SK-N-SH treated with all-trans-retinoic acid at 6 μM for 48 hours (cell line): ENCODE results near the gene KCNIP1.

Source experiments
- ATAC-seq: fragments of 200-7000 bp; cut with Tn5 transposase; 3 replicates; pipeline ENCODE4 v1.9.1; 2020; ENCODE audit warnings: mild to moderate bottlenecking, moderate library complexity
- ARNTL ChIP-seq: fragments of 450-650 bp; formaldehyde crosslinking; IDR thresholded peaks from 2 replicates; pipeline ENCODE4 v1.5.0; 2020; ENCODE audit warnings: low read depth, mild to moderate bottlenecking, moderate library complexity, borderline replicate concordance
- BACH2 ChIP-seq: fragments of 250-450 bp; sonication (Bioruptor Pico); IDR thresholded peaks from 2 replicates; pipeline ENCODE4 v1.9.0; 2021; ENCODE audit warnings: mild to moderate bottlenecking, borderline replicate concordance
- CSDC2 ChIP-seq: fragments of 250-450 bp; sonication (Bioruptor Pico); IDR thresholded peaks from 2 replicates; pipeline ENCODE4 v1.5.0; 2020; ENCODE audit warnings: mild to moderate bottlenecking, moderate library complexity
- ESRRG ChIP-seq: fragments of 250-450 bp; sonication (Bioruptor Pico); IDR thresholded peaks from 2 replicates; pipeline ENCODE4 v1.6.1; 2021; ENCODE audit warnings: mild to moderate bottlenecking
- GLIS3 ChIP-seq: fragments of 250-450 bp; sonication (Bioruptor Pico); IDR thresholded peaks from 2 replicates; pipeline ENCODE4 v1.5.0; 2020; ENCODE audit warnings: mild to moderate bottlenecking, moderate library complexity
- ISL1 ChIP-seq: fragments of 250-450 bp; sonication (Bioruptor Pico); IDR thresholded peaks from 2 replicates; pipeline ENCODE4 v2.1.2; 2022; ENCODE audit warnings: mild to moderate bottlenecking, moderate library complexity
- OSR1 ChIP-seq: fragments of 250-450 bp; sonication (Bioruptor Pico); IDR thresholded peaks from 2 replicates; pipeline ENCODE4 v1.8.0; 2022; ENCODE audit warnings: moderate library complexity, mild to moderate bottlenecking, inconsistent platforms
- PPARA ChIP-seq: fragments of 250-450 bp; sonication (Bioruptor Pico); IDR thresholded peaks from 2 replicates; pipeline ENCODE4 v1.5.0; 2020; ENCODE audit warnings: mild to moderate bottlenecking, borderline replicate concordance
- RARB ChIP-seq: fragments of 250-450 bp; sonication (Bioruptor Pico); IDR thresholded peaks from 2 replicates; pipeline ENCODE4 v1.8.0; 2021; ENCODE audit warnings: mild to moderate bottlenecking, moderate library complexity
- SNAI2 ChIP-seq: fragments of 250-450 bp; sonication (Bioruptor Pico); IDR thresholded peaks from 2 replicates; pipeline ENCODE4 v1.5.0; 2020; ENCODE audit warnings: mild to moderate bottlenecking, moderate library complexity
- TCF4 ChIP-seq: fragments of 250-450 bp; sonication (Bioruptor Pico); IDR thresholded peaks from 2 replicates; pipeline ENCODE4 v1.8.0; 2021; ENCODE audit warnings: mild to moderate bottlenecking, moderate library complexity, borderline replicate concordance
- TOX ChIP-seq: fragments of 250-450 bp; sonication (Bioruptor Pico); IDR thresholded peaks from 2 replicates; pipeline ENCODE4 v1.8.0; 2021; ENCODE audit warnings: mild to moderate bottlenecking, moderate library complexity, borderline replicate concordance
- ZC3H10 ChIP-seq: fragments of 250-450 bp; sonication (Bioruptor Pico); IDR thresholded peaks from 2 replicates; pipeline ENCODE4 v1.5.1; 2021; ENCODE audit warnings: mild to moderate bottlenecking, moderate library complexity
- ZFP3 ChIP-seq: fragments of 250-450 bp; sonication (Bioruptor Pico); IDR thresholded peaks from 2 replicates; pipeline ENCODE4 v1.5.0; 2020; ENCODE audit warnings: mild to moderate bottlenecking, moderate library complexity
- ZFP30 ChIP-seq: fragments of 450-650 bp; formaldehyde crosslinking; IDR thresholded peaks from 2 replicates; pipeline ENCODE4 v1.5.0; 2022; ENCODE audit warnings: mild to moderate bottlenecking, moderate library complexity
- ZNF565 ChIP-seq: fragments of 450-650 bp; formaldehyde crosslinking; conservative IDR thresholded peaks from 2 replicates; pipeline ENCODE4 v1.5.0; 2020; ENCODE audit warnings: low read depth, mild to moderate bottlenecking, moderate library complexity
- ZNF70 ChIP-seq: fragments of 450-650 bp; formaldehyde crosslinking; IDR thresholded peaks from 2 replicates; pipeline ENCODE4 v1.5.0; 2020; ENCODE audit warnings: mild to moderate bottlenecking, moderate library complexity
- ZNF8 ChIP-seq: fragments of 450-650 bp; formaldehyde crosslinking; IDR thresholded peaks from 2 replicates; pipeline ENCODE4 v1.5.0; 2020; ENCODE audit warnings: mild to moderate bottlenecking, moderate library complexity
- TF ChIP-seq, protein P1 (sequence below): fragments of 250-450 bp; sonication (Bioruptor Pico); IDR thresholded peaks from 2 replicates; pipeline ENCODE4 v1.5.1; 2021; ENCODE audit warnings: mild to moderate bottlenecking, moderate library complexity
- TF ChIP-seq, protein P2 (sequence below): fragments of 250-450 bp; sonication (Bioruptor Pico); IDR thresholded peaks from 2 replicates; pipeline ENCODE4 v1.5.1; 2020; ENCODE audit warnings: low read depth, mild to moderate bottlenecking, moderate library complexity
- TF ChIP-seq, protein P3 (sequence below): fragments of 250-450 bp; sonication (Bioruptor Pico); IDR thresholded peaks from 2 replicates; pipeline ENCODE4 v1.8.0; 2020; ENCODE audit warnings: mild to moderate bottlenecking, moderate library complexity, borderline replicate concordance
- TF ChIP-seq, protein P4 (sequence below): fragments of 250-450 bp; sonication (Bioruptor Pico); IDR thresholded peaks from 2 replicates; pipeline ENCODE4 v1.5.0; 2020; ENCODE audit warnings: mild to moderate bottlenecking, moderate library complexity

Gene KCNIP1

DNA sequence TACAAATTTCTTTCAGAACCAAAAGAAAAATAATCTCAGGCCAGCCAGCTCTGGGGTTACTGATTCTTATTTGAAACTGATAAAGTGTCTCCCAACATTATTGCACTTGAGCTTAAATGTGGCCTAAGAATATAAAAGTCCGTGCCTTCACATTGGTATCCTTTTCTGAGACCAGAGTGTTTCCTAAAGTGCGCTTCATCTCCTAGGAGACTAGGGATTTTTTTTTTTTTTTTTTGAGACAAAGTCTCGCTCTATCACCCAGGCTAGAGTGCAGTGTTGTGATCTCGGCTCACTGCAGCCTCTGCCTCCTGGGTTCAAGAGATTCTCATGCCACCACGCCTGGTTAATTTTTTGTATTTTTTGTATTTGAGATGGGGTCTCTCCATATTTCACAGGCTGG is 23.6 kb upstream of the KCNIP1 start:
- TF ChIP-seq RARB, result no peak
- no peak for TF ChIP-seq ZNF70 (CRISPR knock-in tag)
- TF ChIP-seq ZNF8 (CRISPR knock-in tag), result no peak
- no peak for TF ChIP-seq ISL1 (CRISPR knock-in tag)
- no peak for TF ChIP-seq TOX (CRISPR knock-in tag)
- TF ChIP-seq, protein P1, sequence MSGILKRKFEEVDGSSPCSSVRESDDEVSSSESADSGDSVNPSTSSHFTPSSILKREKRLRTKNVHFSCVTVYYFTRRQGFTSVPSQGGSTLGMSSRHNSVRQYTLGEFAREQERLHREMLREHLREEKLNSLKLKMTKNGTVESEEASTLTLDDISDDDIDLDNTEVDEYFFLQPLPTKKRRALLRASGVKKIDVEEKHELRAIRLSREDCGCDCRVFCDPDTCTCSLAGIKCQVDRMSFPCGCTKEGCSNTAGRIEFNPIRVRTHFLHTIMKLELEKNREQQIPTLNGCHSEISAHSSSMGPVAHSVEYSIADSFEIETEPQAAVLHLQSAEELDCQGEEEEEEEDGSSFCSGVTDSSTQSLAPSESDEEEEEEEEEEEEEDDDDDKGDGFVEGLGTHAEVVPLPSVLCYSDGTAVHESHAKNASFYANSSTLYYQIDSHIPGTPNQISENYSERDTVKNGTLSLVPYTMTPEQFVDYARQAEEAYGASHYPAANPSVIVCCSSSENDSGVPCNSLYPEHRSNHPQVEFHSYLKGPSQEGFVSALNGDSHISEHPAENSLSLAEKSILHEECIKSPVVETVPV (CRISPR knock-in tag), result no peak
- TF ChIP-seq ZNF565 (CRISPR knock-in tag), result no peak
- TF ChIP-seq, protein P2, sequence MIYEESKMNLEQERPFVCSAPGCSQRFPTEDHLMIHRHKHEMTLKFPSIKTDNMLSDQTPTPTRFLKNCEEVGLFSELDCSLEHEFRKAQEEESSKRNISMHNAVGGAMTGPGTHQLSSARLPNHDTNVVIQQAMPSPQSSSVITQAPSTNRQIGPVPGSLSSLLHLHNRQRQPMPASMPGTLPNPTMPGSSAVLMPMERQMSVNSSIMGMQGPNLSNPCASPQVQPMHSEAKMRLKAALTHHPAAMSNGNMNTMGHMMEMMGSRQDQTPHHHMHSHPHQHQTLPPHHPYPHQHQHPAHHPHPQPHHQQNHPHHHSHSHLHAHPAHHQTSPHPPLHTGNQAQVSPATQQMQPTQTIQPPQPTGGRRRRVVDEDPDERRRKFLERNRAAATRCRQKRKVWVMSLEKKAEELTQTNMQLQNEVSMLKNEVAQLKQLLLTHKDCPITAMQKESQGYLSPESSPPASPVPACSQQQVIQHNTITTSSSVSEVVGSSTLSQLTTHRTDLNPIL (CRISPR knock-in tag), result no peak
- no peak for TF ChIP-seq TCF4 (CRISPR knock-in tag)
- TF ChIP-seq CSDC2 (CRISPR knock-in tag), result no peak
- no peak for TF ChIP-seq ZFP3 (CRISPR knock-in tag)
- TF ChIP-seq ZFP30 (CRISPR knock-in tag), result no peak
- TF ChIP-seq, protein P3, sequence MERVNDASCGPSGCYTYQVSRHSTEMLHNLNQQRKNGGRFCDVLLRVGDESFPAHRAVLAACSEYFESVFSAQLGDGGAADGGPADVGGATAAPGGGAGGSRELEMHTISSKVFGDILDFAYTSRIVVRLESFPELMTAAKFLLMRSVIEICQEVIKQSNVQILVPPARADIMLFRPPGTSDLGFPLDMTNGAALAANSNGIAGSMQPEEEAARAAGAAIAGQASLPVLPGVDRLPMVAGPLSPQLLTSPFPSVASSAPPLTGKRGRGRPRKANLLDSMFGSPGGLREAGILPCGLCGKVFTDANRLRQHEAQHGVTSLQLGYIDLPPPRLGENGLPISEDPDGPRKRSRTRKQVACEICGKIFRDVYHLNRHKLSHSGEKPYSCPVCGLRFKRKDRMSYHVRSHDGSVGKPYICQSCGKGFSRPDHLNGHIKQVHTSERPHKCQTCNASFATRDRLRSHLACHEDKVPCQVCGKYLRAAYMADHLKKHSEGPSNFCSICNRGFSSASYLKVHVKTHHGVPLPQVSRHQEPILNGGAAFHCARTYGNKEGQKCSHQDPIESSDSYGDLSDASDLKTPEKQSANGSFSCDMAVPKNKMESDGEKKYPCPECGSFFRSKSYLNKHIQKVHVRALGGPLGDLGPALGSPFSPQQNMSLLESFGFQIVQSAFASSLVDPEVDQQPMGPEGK (CRISPR knock-in tag), result no peak
- TF ChIP-seq, protein P4, sequence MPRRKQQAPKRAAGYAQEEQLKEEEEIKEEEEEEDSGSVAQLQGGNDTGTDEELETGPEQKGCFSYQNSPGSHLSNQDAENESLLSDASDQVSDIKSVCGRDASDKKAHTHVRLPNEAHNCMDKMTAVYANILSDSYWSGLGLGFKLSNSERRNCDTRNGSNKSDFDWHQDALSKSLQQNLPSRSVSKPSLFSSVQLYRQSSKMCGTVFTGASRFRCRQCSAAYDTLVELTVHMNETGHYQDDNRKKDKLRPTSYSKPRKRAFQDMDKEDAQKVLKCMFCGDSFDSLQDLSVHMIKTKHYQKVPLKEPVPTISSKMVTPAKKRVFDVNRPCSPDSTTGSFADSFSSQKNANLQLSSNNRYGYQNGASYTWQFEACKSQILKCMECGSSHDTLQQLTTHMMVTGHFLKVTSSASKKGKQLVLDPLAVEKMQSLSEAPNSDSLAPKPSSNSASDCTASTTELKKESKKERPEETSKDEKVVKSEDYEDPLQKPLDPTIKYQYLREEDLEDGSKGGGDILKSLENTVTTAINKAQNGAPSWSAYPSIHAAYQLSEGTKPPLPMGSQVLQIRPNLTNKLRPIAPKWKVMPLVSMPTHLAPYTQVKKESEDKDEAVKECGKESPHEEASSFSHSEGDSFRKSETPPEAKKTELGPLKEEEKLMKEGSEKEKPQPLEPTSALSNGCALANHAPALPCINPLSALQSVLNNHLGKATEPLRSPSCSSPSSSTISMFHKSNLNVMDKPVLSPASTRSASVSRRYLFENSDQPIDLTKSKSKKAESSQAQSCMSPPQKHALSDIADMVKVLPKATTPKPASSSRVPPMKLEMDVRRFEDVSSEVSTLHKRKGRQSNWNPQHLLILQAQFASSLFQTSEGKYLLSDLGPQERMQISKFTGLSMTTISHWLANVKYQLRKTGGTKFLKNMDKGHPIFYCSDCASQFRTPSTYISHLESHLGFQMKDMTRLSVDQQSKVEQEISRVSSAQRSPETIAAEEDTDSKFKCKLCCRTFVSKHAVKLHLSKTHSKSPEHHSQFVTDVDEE, result no peak
- ATAC-seq, result no peak

- TF ChIP-seq ZNF565 (CRISPR knock-in tag) (no peak), ARNTL (CRISPR knock-in tag) (no peak), CSDC2 (CRISPR knock-in tag) (no peak), ZNF8 (CRISPR knock-in tag) (no peak), BACH2 (no peak), TCF4 (CRISPR knock-in tag) (no peak), TOX (CRISPR knock-in tag) (no peak), ZC3H10 (CRISPR knock-in tag) (no peak), PPARA (no peak), ESRRG (no peak), OSR1 (CRISPR knock-in tag) (no peak), SNAI2 (CRISPR knock-in tag) (no peak), RARB (no peak), ISL1 (CRISPR knock-in tag) (no peak), ZFP30 (CRISPR knock-in tag) (no peak), GLIS3 (CRISPR knock-in tag) (no peak), ZFP3 (CRISPR knock-in tag) (no peak)
- TF ChIP-seq, protein P1 (CRISPR knock-in tag), result no peak
- TF ChIP-seq, protein P4, result no peak
- TF ChIP-seq, protein P2 (CRISPR knock-in tag), result no peak
- ATAC-seq, result no peak
Observed at GRCh38 chr5:170481849-170482248, 22.0 kb upstream of the KCNIP1 start.
